ENCODE measurements around the gene MFSD12. TPM values are rescaled to one million over a fixed set of nuclear protein-coding genes. Genes with fewer than 3 reads are reported as not detected.

Gene MFSD12
- total RNA-seq, 2 experiments from 2014 or later = 62.4 to 63.5 TPM

- no peaks in the 10 kb centered on the region for H3K27me3 Mint-ChIP-seq
- DNase-seq (no peak), ATAC-seq (no peak)
- H3K36me3 Mint-ChIP-seq (ENCODE audit: low read depth) = peaks cover 17% of the 10 kb centered on the region
- peaks cover 2% of the 10 kb centered on the region for H3K9me3 Mint-ChIP-seq
- H3K4me3 Mint-ChIP-seq = no peak overlapping the region
- H3K27ac Mint-ChIP-seq = no peak overlapping the region
- CTCF ChIA-PET = interaction anchor here (0.8 to 4.2 kb wide), 4 partner anchors 13 to 144 kb away, joined by 3 to 56 read pairs (median 3); partner anchors contain the start of gene MFSD12
- intact Hi-C loops (cut with micrococcal nuclease) = no loop called here
- H3K4me1 Mint-ChIP-seq (ENCODE audit: low read depth) = peaks cover 12% of the 10 kb centered on the region
- no peak for TF ChIP-seq CTCF (IDR thresholded peaks at IDR 0.05)
- POLR2A ChIA-PET = no interaction called here
Measured at GRCh38 chr19:3544058-3544376, 13.4 kb downstream of the MFSD12 start.

GRCh38 chr19:3543150-3544057 lies 14.0 kb downstream of the MFSD12 start:
- peaks cover 20% of the 10 kb centered on the region for H3K36me3 Mint-ChIP-seq (ENCODE audit: low read depth)
- H3K9me3 Mint-ChIP-seq = peaks cover 2% of the 10 kb centered on the region
- H3K27ac Mint-ChIP-seq = no peak overlapping the region
- ChIA-PET CTCF (no interaction called here), POLR2A (no interaction called here)
- DNase-seq = no peak
- intact Hi-C loops (cut with micrococcal nuclease) = no loop called here
- no peak for ATAC-seq
- no peaks in the 10 kb centered on the region for H3K27me3 Mint-ChIP-seq
- H3K4me1 Mint-ChIP-seq (ENCODE audit: low read depth) = peaks cover 12% of the 10 kb centered on the region
- no peak for TF ChIP-seq CTCF (IDR thresholded peaks at IDR 0.05)
- H3K4me3 Mint-ChIP-seq = no peak overlapping the region

GRCh38 chr19:3539756-3540118 lies 17.6 kb downstream of the MFSD12 start:
- CTCF ChIA-PET = no interaction called here
- Mint-ChIP-seq H3K4me3 (no peak overlapping the region), H3K9me3 (peaks cover 2% of the 10 kb centered on the region), H3K36me3 (ENCODE audit: low read depth) (peaks cover 16% of the 10 kb centered on the region), H3K27me3 (no peaks in the 10 kb centered on the region), H3K4me1 (ENCODE audit: low read depth) (no peaks in the 10 kb centered on the region), H3K27ac (no peak overlapping the region)
- TF ChIP-seq CTCF (IDR thresholded peaks at IDR 0.05) = no peak
- POLR2A ChIA-PET = interaction anchor here (1.8 kb wide), 1 partner anchor 15 kb away, joined by 6 read pairs; no protein-coding TSS in a partner anchor
- no peak for DNase-seq
- intact Hi-C loops (cut with micrococcal nuclease) = no loop called here
- ATAC-seq = no peak

- Mint-ChIP-seq H3K27ac (no peak within 1 kb of the TSS), H3K4me1 (ENCODE audit: low read depth) (no peaks in the 10 kb centered on the region), H3K36me3 (ENCODE audit: low read depth) (peaks cover 19% of the 10 kb centered on the region), H3K27me3 (no peaks in the 10 kb centered on the region), H3K4me3 (no peak within 1 kb of the TSS), H3K9me3 (peaks cover 2% of the 10 kb centered on the region)
- DNase-seq (no peak), ATAC-seq (no peak)
- ChIA-PET POLR2A (interaction anchor here (1.2 to 1.8 kb wide), 3 partner anchors 9 to 117 kb away, joined by 3 to 6 read pairs (median 3); no protein-coding TSS in a partner anchor), CTCF (interaction anchor here (0.8 kb wide), 1 partner anchor 12 kb away, joined by 3 read pairs; no protein-coding TSS in a partner anchor)
- intact Hi-C loops (cut with micrococcal nuclease) = no loop called here
- no peak for TF ChIP-seq CTCF (IDR thresholded peaks at IDR 0.05)
Measured at GRCh38 chr19:3538965-3539755, 18.2 kb downstream of the MFSD12 start, which contains the start of gene TEKTIP1. Gene TEKTIP1, plus strand, starts transcription at chr19:3539174. Its CDS starts 4 bp downstream, at chr19:3539178.

Data from activated CD8-positive, alpha-beta T cell treated with anti-CD3 and anti-CD28 coated beads for 36 hours (primary cell).